ENCODE data around the gene ENPP6.

DNA sequence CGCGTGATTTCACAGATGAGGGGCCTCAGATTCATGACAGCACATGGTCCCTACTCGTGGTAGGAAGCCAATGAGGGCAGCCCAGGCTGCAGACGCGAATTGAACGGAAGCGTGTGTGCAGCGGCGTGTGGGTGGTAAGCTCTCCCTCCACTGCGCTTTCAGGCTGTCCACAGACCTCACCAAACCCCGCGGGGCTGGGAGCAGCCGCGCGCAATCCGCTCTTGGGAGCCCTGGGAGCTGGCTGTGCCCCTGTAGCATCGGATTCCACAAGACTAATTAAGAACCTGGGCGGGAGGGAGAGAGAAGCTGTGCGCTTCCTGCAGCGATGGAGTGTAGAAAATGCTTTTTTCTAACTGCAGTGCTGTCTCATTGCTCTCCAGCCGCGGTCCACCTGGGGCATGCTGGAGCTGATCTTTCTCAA lies 177.7 kb downstream of the ENPP6 start:
- TF ChIP-seq EZH2 (IDR thresholded peaks at IDR 0.05): no peak
- no peak for TF ChIP-seq POLR2AphosphoS5 (IDR thresholded peaks at IDR 0.05; ENCODE audit: borderline replicate concordance, low read depth, low read length)

All from SK-N-MC (cell line).